ENCODE results near the gene SEC23A. TPM values are rescaled to one million over a fixed set of nuclear protein-coding genes. Genes with fewer than 3 reads are reported as not detected.
A peak's percentile ranks its signal among the peaks of the same experiment; 100 is the strongest.

SEC23A gene
- total RNA-seq (2016; rRNA removed; fragmentation: Illumina TruSeq; extraction: Trizol) (887 and 1,365 TPM in 2 replicates), polyA plus RNA-seq (2011; rRNA removed) (372 and 403 TPM in 2 replicates), polyA minus RNA-seq (2011; rRNA and poly(A)+ RNA removed; ENCODE audit: low replicate concordance) (120 and 863 TPM in 2 replicates), Bru-seq, nascent RNA (percentile 99 among the genes with signal in this experiment), BruChase-seq, experiment 1, labeled RNA remaining after a 6-hour chase (percentile 99 among the genes with signal in this experiment), BruChase-seq, experiment 2, labeled RNA remaining after a 2-hour chase (percentile 99 among the genes with signal in this experiment)
- total RNA-seq (2016; cell fraction: cytosol; rRNA removed; fragmentation: Illumina TruSeq; extraction: Trizol; ENCODE audit: low read depth), result 59.6 and 60.8 TPM in 2 replicates
- 902 and 1,277 TPM in 2 replicates for total RNA-seq (2016; cell fraction: insoluble cytoplasmic fraction; rRNA removed; fragmentation: Illumina TruSeq; extraction: Trizol)
- 219 and 221 TPM in 2 replicates for total RNA-seq (2016; cell fraction: membrane; rRNA removed; fragmentation: Illumina TruSeq; extraction: Trizol)
- 448 and 490 TPM in 2 replicates for total RNA-seq (2016; cell fraction: nucleus; rRNA removed; fragmentation: Illumina TruSeq; extraction: Trizol)
- polyA plus RNA-seq (2011; cell fraction: cytosol; rRNA removed), result 263 and 365 TPM in 2 replicates
- 164 TPM in 2 replicates for polyA plus RNA-seq (2011; cell fraction: nucleus; rRNA removed)
- 336 and 361 TPM in 2 replicates for polyA plus RNA-seq (2012)
- polyA plus RNA-seq (2016; cell fraction: cytosol; fragmentation: Illumina TruSeq; extraction: Trizol; ENCODE audit: low read depth), result 11.9 and 12.8 TPM in 2 replicates
- 491 and 533 TPM in 2 replicates for polyA plus RNA-seq (2016; cell fraction: insoluble cytoplasmic fraction; fragmentation: Illumina TruSeq; extraction: Trizol; ENCODE audit: low read depth)
- polyA plus RNA-seq (2016; cell fraction: membrane; fragmentation: Illumina TruSeq; extraction: Trizol; ENCODE audit: low read depth), result 53.5 and 58.9 TPM in 2 replicates
- polyA plus RNA-seq (2016; cell fraction: nucleus; fragmentation: Illumina TruSeq; extraction: Trizol; ENCODE audit: insufficient read depth, low read depth), result 175 and 191 TPM in 2 replicates
- polyA minus RNA-seq (2011; cell fraction: cytosol; rRNA and poly(A)+ RNA removed), result 860 and 1,029 TPM in 2 replicates
- 974 and 1,148 TPM in 2 replicates for polyA minus RNA-seq (2011; cell fraction: nucleus; rRNA and poly(A)+ RNA removed)
- long read RNA-seq, experiment 1, full-length matches to known transcripts, result 184 of 236 reads
- long read RNA-seq, experiment 1, partial matches to known transcripts, result 31 of 236 reads
- long read RNA-seq, experiment 1, other reads (novel, unspliced or antisense), result 21 of 236 reads
- long read RNA-seq, experiment 2, full-length matches to known transcripts, result 19 of 310 reads
- long read RNA-seq, experiment 2, partial matches to known transcripts, result 13 of 310 reads
- long read RNA-seq, experiment 2, other reads (novel, unspliced or antisense), result 278 of 310 reads

DNA sequence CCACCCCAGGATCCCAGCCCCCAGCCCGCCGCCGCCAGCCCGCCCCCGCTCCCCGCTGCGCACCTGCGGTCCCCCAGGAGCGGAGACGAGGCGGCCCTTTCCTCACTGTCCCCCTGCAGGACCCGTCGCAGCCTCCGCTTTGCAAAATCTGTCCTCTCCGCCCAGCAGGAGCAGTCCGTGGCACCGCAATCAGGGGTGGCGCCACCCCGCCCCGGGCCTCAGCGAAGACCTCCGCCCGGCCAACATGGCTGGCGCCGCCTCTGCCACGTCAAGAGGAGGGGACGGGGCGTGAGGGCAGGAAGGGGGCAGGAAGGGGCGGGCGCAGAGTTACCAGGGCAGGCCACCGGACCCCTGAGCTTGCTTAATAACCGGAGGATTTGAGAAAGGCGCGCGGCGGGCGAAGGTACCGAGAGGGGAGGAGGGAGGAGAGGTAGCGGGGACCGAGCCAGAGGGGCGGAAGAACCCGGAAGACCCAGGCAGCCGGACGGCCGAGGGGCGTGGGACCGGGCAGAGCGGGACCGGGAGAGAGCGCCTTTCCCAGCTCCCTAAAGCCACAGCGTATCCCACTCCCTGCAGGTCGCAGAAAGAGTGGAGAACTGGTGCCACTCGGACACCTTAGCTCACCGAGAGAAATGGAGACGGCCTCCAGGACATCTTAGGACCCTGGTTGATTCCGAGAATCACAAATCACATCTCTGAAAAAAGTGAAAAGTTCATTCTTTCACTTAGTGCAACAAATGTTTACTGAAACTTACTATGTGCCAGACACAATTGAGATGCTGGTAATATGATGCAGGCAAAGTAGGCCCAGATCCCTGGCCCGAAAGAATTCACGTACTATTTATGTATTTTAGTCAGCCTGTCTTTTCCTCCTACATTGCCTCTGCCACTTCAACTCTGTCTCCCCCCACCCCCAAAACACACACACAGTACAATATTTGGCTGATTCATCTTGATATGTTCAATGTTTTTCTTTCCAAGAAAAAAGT lies at the start of gene SEC23A:
Gene SEC23A, minus strand, starts transcription at position 267 of the 989 bp plus-strand sequence. CDS start 7,117 bp downstream, outside the sequence.
- intact Hi-C loops (cut with micrococcal nuclease; ENCODE audit: unreplicated experiment) (loop anchor here (1.0 to 2.0 kb wide), 5 partner anchors 11 to 163 kb away; partner anchors contain the start of genes GEMIN2, MIA2 and TRAPPC6B), in situ Hi-C loops (cut with HindIII; ENCODE audit: extremely low pct_ligation_motif_present, low pct_unique_long_range_greater_than_20kb) (loop anchor here (5.0 kb wide), 1 partner anchor 329 kb away; the partner anchor contains the start of gene FBXO33)
- Histone ChIP-seq H3K27ac (ENCODE audit: extremely low read length, insufficient read depth, low read length) (peak within 1 kb of the TSS; percentile 94), H3K4me2 (ENCODE audit: low read depth, low read length) (peak within 1 kb of the TSS; percentile 78), H3K36me3 (replicated peaks in 1 of 2; ENCODE audit: control insufficient read depth in 1 of 2, insufficient read depth in 2 of 2, low read length in 2 of 2) (peaks cover 0 to 7% of the 10 kb centered on the region in 2 experiments; a peak in 3 of 5 replicates), H3K27me3 (ENCODE audit: control insufficient read depth in 1 of 2, insufficient read depth in 2 of 2, low read length in 2 of 2) (no peaks in the 10 kb centered on the region; a peak in 1 of 5 replicates), H3K9ac (ENCODE audit: insufficient read depth, low read depth, low read length) (peak within 1 kb of the TSS; percentile 98), H3K4me3 (replicated peaks in 1 of 3; ENCODE audit: insufficient read depth in 1 of 3, low read depth in 2 of 3, low read length in 3 of 3) (peak within 1 kb of the TSS; percentile 81 to 91 (median 90)), H3K79me2 (ENCODE audit: insufficient read depth, low read length) (peaks cover 49% of the 10 kb centered on the region), H2AFZ (ENCODE audit: low read length) (peak within 1 kb of the TSS; percentile 36), H4K20me1 (ENCODE audit: insufficient read depth, low read length) (peaks cover 38% of the 10 kb centered on the region), H3K9me3 (ENCODE audit: low read length) (no peaks in the 10 kb centered on the region), H3K4me1 (ENCODE audit: insufficient read depth, low read length) (peaks cover 62% of the 10 kb centered on the region)
- DNase-seq (ENCODE audit: low spot score) (peak; percentile 99), FAIRE-seq (no peak), ATAC-seq (peak; percentile 94)
- TSS peak; percentile 88 for BruUV-seq (replicated peaks)
- WGBS (ENCODE audit: low lambda C conversion rate), result 1% methylated on average over 57 of the region's 58 CpGs
- CTCF ChIA-PET (ENCODE audit: low intra/inter-chr PET ratio, low total read pairs), result no interaction called here
- POLR2A ChIA-PET, result interaction anchor here (0.6 to 8.0 kb wide), 64 partner anchors 9 to 1508 kb away, joined by 3 to 285 read pairs (median 5); partner anchors contain the start of genes FBXO33, FOXA1, GEMIN2 and PNN
- TF ChIP-seq KDM6A (CRISPR knock-in tag; IDR thresholded peaks at IDR 0.05; ENCODE audit: low read depth) (peak; percentile 70), ZNF547 (CRISPR knock-in tag; IDR thresholded peaks at IDR 0.05) (peak; percentile 99), IKZF4 (CRISPR knock-in tag; IDR thresholded peaks at IDR 0.05; ENCODE audit: borderline replicate concordance, low read depth, not compliant biosample characterization) (peak; percentile 74), ZNF773 (CRISPR knock-in tag; IDR thresholded peaks at IDR 0.05; ENCODE audit: borderline replicate concordance) (peak; percentile 27; the same call in 1 of the 2 replicates), MAFF (IDR thresholded peaks at IDR 0.05; ENCODE audit: low read depth, low read length) (no peak), CHD4 (IDR thresholded peaks at IDR 0.05; ENCODE audit: borderline replicate concordance, low read length) (no peak), ZNF446 (CRISPR knock-in tag; IDR thresholded peaks at IDR 0.05) (peak; percentile 94), ARNT2 (CRISPR knock-in tag; IDR thresholded peaks at IDR 0.05; ENCODE audit: low read depth) (peak; percentile 100), CBFB (CRISPR knock-in tag; IDR thresholded peaks at IDR 0.05) (peak; percentile 97), SOX5 (CRISPR knock-in tag; IDR thresholded peaks at IDR 0.05; ENCODE audit: borderline replicate concordance) (peak; percentile 75; the same call in 1 of the 2 replicates)
- TF ChIP-seq, protein P1, sequence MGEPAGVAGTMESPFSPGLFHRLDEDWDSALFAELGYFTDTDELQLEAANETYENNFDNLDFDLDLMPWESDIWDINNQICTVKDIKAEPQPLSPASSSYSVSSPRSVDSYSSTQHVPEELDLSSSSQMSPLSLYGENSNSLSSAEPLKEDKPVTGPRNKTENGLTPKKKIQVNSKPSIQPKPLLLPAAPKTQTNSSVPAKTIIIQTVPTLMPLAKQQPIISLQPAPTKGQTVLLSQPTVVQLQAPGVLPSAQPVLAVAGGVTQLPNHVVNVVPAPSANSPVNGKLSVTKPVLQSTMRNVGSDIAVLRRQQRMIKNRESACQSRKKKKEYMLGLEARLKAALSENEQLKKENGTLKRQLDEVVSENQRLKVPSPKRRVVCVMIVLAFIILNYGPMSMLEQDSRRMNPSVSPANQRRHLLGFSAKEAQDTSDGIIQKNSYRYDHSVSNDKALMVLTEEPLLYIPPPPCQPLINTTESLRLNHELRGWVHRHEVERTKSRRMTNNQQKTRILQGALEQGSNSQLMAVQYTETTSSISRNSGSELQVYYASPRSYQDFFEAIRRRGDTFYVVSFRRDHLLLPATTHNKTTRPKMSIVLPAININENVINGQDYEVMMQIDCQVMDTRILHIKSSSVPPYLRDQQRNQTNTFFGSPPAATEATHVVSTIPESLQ (CRISPR knock-in tag; conservative IDR thresholded peaks at IDR 0.05), result peak; percentile 97
- TF ChIP-seq, protein P2, sequence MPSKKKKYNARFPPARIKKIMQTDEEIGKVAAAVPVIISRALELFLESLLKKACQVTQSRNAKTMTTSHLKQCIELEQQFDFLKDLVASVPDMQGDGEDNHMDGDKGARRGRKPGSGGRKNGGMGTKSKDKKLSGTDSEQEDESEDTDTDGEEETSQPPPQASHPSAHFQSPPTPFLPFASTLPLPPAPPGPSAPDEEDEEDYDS (CRISPR knock-in tag; IDR thresholded peaks at IDR 0.05), result peak; percentile 99
- TF ChIP-seq, protein P3, sequence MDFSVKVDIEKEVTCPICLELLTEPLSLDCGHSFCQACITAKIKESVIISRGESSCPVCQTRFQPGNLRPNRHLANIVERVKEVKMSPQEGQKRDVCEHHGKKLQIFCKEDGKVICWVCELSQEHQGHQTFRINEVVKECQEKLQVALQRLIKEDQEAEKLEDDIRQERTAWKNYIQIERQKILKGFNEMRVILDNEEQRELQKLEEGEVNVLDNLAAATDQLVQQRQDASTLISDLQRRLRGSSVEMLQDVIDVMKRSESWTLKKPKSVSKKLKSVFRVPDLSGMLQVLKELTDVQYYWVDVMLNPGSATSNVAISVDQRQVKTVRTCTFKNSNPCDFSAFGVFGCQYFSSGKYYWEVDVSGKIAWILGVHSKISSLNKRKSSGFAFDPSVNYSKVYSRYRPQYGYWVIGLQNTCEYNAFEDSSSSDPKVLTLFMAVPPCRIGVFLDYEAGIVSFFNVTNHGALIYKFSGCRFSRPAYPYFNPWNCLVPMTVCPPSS (IDR thresholded peaks at IDR 0.05), result no peak
